Stimulated activated CD4-positive, alpha-beta T cell treated with anti-CD3 and anti-CD28 coated beads, Interleukin-2, amount 100 ng/mL, for 4 hours (primary cell): ENCODE measurements around the gene LTBP1.
"Not testable (repeated sequence)": the region's sequence is repeated elsewhere in the genome, so short reads cannot be mapped to it uniquely, and the experiment has no call there.

Source experiments
- DNase-seq: peaks from one replicate; pipeline ENCODE4 v3.0.0-alpha.2; 2020; ENCODE audit warnings: low read depth

The LTBP1 gene

GRCh38 chr2:33381301-33381858 lies 434.6 kb downstream of the LTBP1 start:
- no peak for DNase-seq

- no peak for DNase-seq
These were observed 437.3 kb downstream of the LTBP1 start for GRCh38 chr2:33383855-33384598.

GRCh38 chr2:33384599-33384961 lies 437.8 kb downstream of the LTBP1 start:
- DNase-seq: no peak

GRCh38 chr2:33388996-33389395 lies 442.2 kb downstream of the LTBP1 start:
- no peak for DNase-seq

- DNase-seq: not testable (repeated sequence)
These were observed 442.9 kb downstream of the LTBP1 start for GRCh38 chr2:33389695-33390094.

- DNase-seq: no peak
These were observed 444.9 kb downstream of the LTBP1 start for GRCh38 chr2:33391529-33392255.

- no peak for DNase-seq
These were observed 445.6 kb downstream of the LTBP1 start for GRCh38 chr2:33392366-33392765.

GRCh38 chr2:33395034-33395433 lies 448.3 kb downstream of the LTBP1 start:
- DNase-seq: no peak

- no peak for DNase-seq
These were observed 449.0 kb downstream of the LTBP1 start for GRCh38 chr2:33395655-33396249.

- no peak for DNase-seq
These were observed 457.6 kb downstream of the LTBP1 start for GRCh38 chr2:33404321-33404720.

GRCh38 chr2:33406622-33407021 lies 459.9 kb downstream of the LTBP1 start:
- DNase-seq: no peak

- DNase-seq: no peak
These were observed 461.4 kb downstream of the LTBP1 start for GRCh38 chr2:33408109-33408508.

GRCh38 chr2:33409417-33409955 lies 462.7 kb downstream of the LTBP1 start:
- no peak for DNase-seq

GRCh38 chr2:33411765-33412164 lies 465.0 kb downstream of the LTBP1 start:
- no peak for DNase-seq

GRCh38 chr2:33412920-33413319 lies 466.2 kb downstream of the LTBP1 start:
- DNase-seq: no peak

- DNase-seq: no peak
These were observed 472.9 kb downstream of the LTBP1 start for GRCh38 chr2:33419581-33420200.

GRCh38 chr2:33420726-33421125 lies 474.0 kb downstream of the LTBP1 start:
- DNase-seq: no peak

- no peak for DNase-seq
These were observed 475.1 kb downstream of the LTBP1 start for GRCh38 chr2:33421820-33422219.

- no peak for DNase-seq
These were observed 478.4 kb downstream of the LTBP1 start for GRCh38 chr2:33425161-33425560.

- no peak for DNase-seq
These were observed 478.9 kb downstream of the LTBP1 start for GRCh38 chr2:33425586-33426031.

- no peak for DNase-seq
These were observed 480.0 kb downstream of the LTBP1 start for GRCh38 chr2:33426666-33427231.

GRCh38 chr2:33430077-33430476 lies 483.3 kb downstream of the LTBP1 start:
- DNase-seq: no peak
